IMR-90 (cell line): ENCODE measurements around the gene MCM5. TPM values are rescaled to one million over a fixed set of nuclear protein-coding genes. Genes with fewer than 3 reads are reported as not detected.

Source experiments
- ATAC-seq: fragments of 200-7000 bp; cut with Tn5 transposase; 2 replicates; pipeline ENCODE4 v1.9.1; 2020; ENCODE audit warnings: low read depth, mild to moderate bottlenecking, moderate library complexity
- BruUV-seq: library from RNA; stranded (reverse); fragments of 400-500 nt; replicated peaks from 2 replicates; lab custom pipeline; 2021; lab: Mats Ljungman, UMichigan
- CTCF ChIA-PET: fragments of 300-600 bp; formaldehyde crosslinking; extraction: SDS; loops from one replicate; lab custom pipeline; 2021; ENCODE audit warnings: antibody characterized with exemption; lab: Yijun Ruan, JAX
- POLR2A ChIA-PET: fragments of 300-600 bp; sonication (Branson Sonifier 250); formaldehyde crosslinking; loops from one replicate; lab custom pipeline; 2022; ENCODE audit warnings: antibody characterized with exemption; ENCODE audit not compliant: unreplicated experiment; lab: Charles Lee
- DNase-seq: peaks from one replicate; pipeline ENCODE4 v3.0.0; 2013
- H2AFZ ChIP-seq: replicated peaks from 2 replicates; pipeline ENCODE3; 2013; ENCODE audit warnings: low read length, mild to moderate bottlenecking; ENCODE audit not compliant: poor library complexity
- H2AK5ac ChIP-seq: 2 replicates; pipeline ENCODE4 v1.6.1; 2013; ENCODE audit warnings: low read depth, low read length, inconsistent platforms
- H2AK9ac ChIP-seq: replicated peaks from 2 replicates; pipeline ENCODE3; 2013; ENCODE audit warnings: mild to moderate bottlenecking, low read depth, low read length, moderate library complexity; ENCODE audit not compliant: poor library complexity
- H2BK120ac ChIP-seq: 2 replicates; pipeline ENCODE4 v1.6.1; 2013; ENCODE audit warnings: low read depth, low read length, inconsistent platforms
- H2BK15ac ChIP-seq: 3 replicates; pipeline ENCODE4 v1.6.1; 2013; ENCODE audit warnings: low read depth, low read length, inconsistent platforms
- H2BK20ac ChIP-seq: 2 replicates; pipeline ENCODE4 v1.6.1; 2013; ENCODE audit warnings: low read depth, mild to moderate bottlenecking, inconsistent platforms, low read length, moderate library complexity
- H2BK5ac ChIP-seq: 2 replicates; pipeline ENCODE4 v1.6.1; 2013; ENCODE audit warnings: mild to moderate bottlenecking, low read depth, low read length, inconsistent platforms; ENCODE audit not compliant: poor library complexity, severe bottlenecking
- H3K14ac ChIP-seq: replicated peaks from 2 replicates; pipeline ENCODE4 v1.6.1; 2013; ENCODE audit warnings: low read depth, low read length, inconsistent platforms
- H3K18ac ChIP-seq: 2 replicates; pipeline ENCODE4 v1.6.1; 2013; ENCODE audit warnings: low read depth, low read length, control low read depth
- H3K23ac ChIP-seq: 2 replicates; pipeline ENCODE4 v1.6.1; 2013; ENCODE audit warnings: low read depth, low read length, inconsistent platforms
- H3K27ac ChIP-seq: 2 replicates; pipeline ENCODE4 v1.5.1; 2013; ENCODE audit warnings: mild to moderate bottlenecking, control low read depth, low read length; ENCODE audit not compliant: insufficient read depth
- H3K27me3 ChIP-seq: 2 replicates; pipeline ENCODE4 v1.6.1; 2013; ENCODE audit warnings: low read length; ENCODE audit not compliant: control insufficient read depth, insufficient read depth
- H3K36me3 ChIP-seq: 2 replicates; pipeline ENCODE4 v1.6.1; 2013; ENCODE audit warnings: low read length, mixed read lengths; ENCODE audit not compliant: control insufficient read depth, insufficient read depth
- H3K4ac ChIP-seq: 2 replicates; pipeline ENCODE4 v1.6.1; 2013; ENCODE audit warnings: low read depth, low read length, inconsistent platforms
- H3K4me1 ChIP-seq: 2 replicates; pipeline ENCODE4 v1.6.1; 2013; ENCODE audit warnings: low read length, mixed read lengths; ENCODE audit not compliant: control insufficient read depth, insufficient read depth
- H3K4me2 ChIP-seq: 2 replicates; pipeline ENCODE4 v1.6.1; 2013; ENCODE audit warnings: low read depth, mild to moderate bottlenecking, control low read depth, low read length, moderate library complexity
- H3K4me3 ChIP-seq: 2 replicates; pipeline ENCODE4 v1.5.1; 2013; ENCODE audit warnings: low read depth, mild to moderate bottlenecking, control low read depth, low read length, moderate library complexity; ENCODE audit not compliant: insufficient read depth
- H3K56ac ChIP-seq: 2 replicates; pipeline ENCODE4 v1.6.1; 2013; ENCODE audit warnings: low read length, inconsistent platforms; ENCODE audit not compliant: insufficient read depth; ENCODE audit errors: extremely low read depth
- H3K79me1 ChIP-seq, 2 experiments: 2 replicates each; pipeline ENCODE4 v1.6.1; 2013; ENCODE audit warnings: low read length in 2 of 2, inconsistent platforms in 1 of 2, low read depth in 1 of 2
- H3K9ac ChIP-seq: 2 replicates; pipeline ENCODE4 v1.6.1; 2013; ENCODE audit warnings: low read depth, low read length, control low read depth
- H3K9me1 ChIP-seq: 2 replicates; pipeline ENCODE4 v1.6.1; 2013; ENCODE audit warnings: low read length, inconsistent platforms; ENCODE audit not compliant: insufficient read depth
- H3K9me3 ChIP-seq: 2 replicates; pipeline ENCODE4 v1.6.1; 2013; ENCODE audit warnings: low read length; ENCODE audit not compliant: control insufficient read depth, insufficient read depth
- H4K20me1 ChIP-seq: 2 replicates; pipeline ENCODE4 v1.6.1; 2013; ENCODE audit warnings: low read length, inconsistent platforms; ENCODE audit not compliant: insufficient read depth
- H4K5ac ChIP-seq: 2 replicates; pipeline ENCODE4 v1.6.1; 2013; ENCODE audit warnings: mild to moderate bottlenecking, low read depth, low read length, control low read depth
- H4K8ac ChIP-seq, 2 experiments: 2 replicates each; pipeline ENCODE4 v1.6.1; 2013; ENCODE audit warnings: low read depth in 2 of 2, low read length in 2 of 2, control low read depth in 1 of 2, inconsistent platforms in 1 of 2
- H4K91ac ChIP-seq: 2 replicates; pipeline ENCODE4 v1.6.1; 2013; ENCODE audit warnings: low read depth, low read length, inconsistent platforms; ENCODE audit not compliant: insufficient read depth
- BHLHE40 ChIP-seq: fragments of 150-350 bp; IDR thresholded peaks from 2 replicates; pipeline ENCODE4 v1.6.1; 2016; ENCODE audit warnings: mild to moderate bottlenecking, low read depth, low read length
- MAFK ChIP-seq: IDR thresholded peaks from 2 replicates; pipeline ENCODE4 v1.6.1; 2012; ENCODE audit warnings: low read depth, low read length, improper control_type of control experiment
- MAZ ChIP-seq: IDR thresholded peaks from 2 replicates; pipeline ENCODE4 v1.6.1; 2012; ENCODE audit warnings: low read depth, mild to moderate bottlenecking, low read length, improper control_type of control experiment, moderate library complexity, borderline replicate concordance
- WGBS, 2 experiments: methylation state at CpG; one replicate each; pipeline versions ENCODE4 v1.1.5 to v1.1.7; 2013; ENCODE audit warnings: missing lambda C conversion rate in 2 of 2; ENCODE audit not compliant: insufficient read length in 1 of 2; ENCODE audit errors: extremely low coverage in 2 of 2; 5-methylcytosine and 5-hydroxymethylcytosine counted together
- dilution Hi-C: fragments of 300-500 bp; cut with HindIII; formaldehyde crosslinking; loops from one replicate; pipeline ENCODE4 v1.14.3; 2018; ENCODE audit warnings: low sequenced_read_pairs; ENCODE audit not compliant: unreplicated experiment
- in situ Hi-C: fragments of 300-500 bp; cut with MboI; formaldehyde crosslinking; loops from 3 replicates; pipeline ENCODE4 v1.14.3; 2019; ENCODE audit warnings: low sequenced_read_pairs, inconsistent platforms, mixed read lengths
- intact Hi-C: fragments of 100-400 bp; cut with micrococcal nuclease; formaldehyde crosslinking; loops from 2 replicates; pipeline ENCODE4 v1.10.0; 2022
- polyA plus RNA-seq, 3 experiments: library from polyadenylated mRNA; depleted of rRNA; stranded (reverse); fragments of >200 nt; gene quantifications; 2 replicates each; pipeline ENCODE4 v1.2.3, GENCODE V29; 2012; ENCODE audit warnings: low replicate concordance in 1 of 3
- total RNA-seq: library from RNA; depleted of rRNA; stranded (reverse); fragments of >200 nt; gene quantifications from 2 replicates; pipeline ENCODE4 v1.2.3, GENCODE V29; 2012

MCM5 gene
- total and polyA plus RNA-seq, 2 of the 4 experiments (the other 2 are of a cell fraction): 43.0 to 58.6 TPM

GRCh38 chr22:35393116-35394010 is 6.6 kb upstream of the MCM5 start:
- no peak overlapping the region for H3K14ac ChIP-seq
- ChIA-PET POLR2A (no interaction called here), CTCF (no interaction called here)
- TF ChIP-seq MAZ (no peak), BHLHE40 (no peak), MAFK (no peak)
- in situ Hi-C loops (no loop called here), intact Hi-C loops (no loop called here), dilution Hi-C loops (no loop called here)
- no peak overlapping the region for H3K4ac ChIP-seq
- H3K56ac ChIP-seq: no peak overlapping the region
- H2AK5ac ChIP-seq: no peak overlapping the region
- peaks cover 0 to 10% of the 10 kb centered on the region in 2 experiments; a peak in 1 of 4 replicates for H3K79me1 ChIP-seq
- DNase-seq (no peak), ATAC-seq (no peak)
- no peak overlapping the region for H2BK20ac ChIP-seq
- H4K8ac ChIP-seq: no peak overlapping the region
- no peak overlapping the region for H3K23ac ChIP-seq
- no peaks in the 10 kb centered on the region for H3K9me1 ChIP-seq
- no peaks in the 10 kb centered on the region for H3K4me1 ChIP-seq
- H3K4me3 ChIP-seq: no peak overlapping the region
- peaks cover 41% of the 10 kb centered on the region for H3K36me3 ChIP-seq
- H4K20me1 ChIP-seq: no peaks in the 10 kb centered on the region
- no peak overlapping the region for H3K27ac ChIP-seq
- no peaks in the 10 kb centered on the region for H3K9me3 ChIP-seq
- no peak overlapping the region for H3K18ac ChIP-seq
- WGBS, 2 experiments: 96% methylated on average over 5 of the region's 16 CpGs; no CpG with 5 or more reads in 1 of the 2 experiments
- H2BK15ac ChIP-seq: no peak overlapping the region
- no peak overlapping the region for H3K4me2 ChIP-seq
- no peak overlapping the region for H4K5ac ChIP-seq
- no peak overlapping the region for H2BK120ac ChIP-seq
- BruUV-seq: TSS peak; percentile 85
- H3K9ac ChIP-seq: no peak overlapping the region
- H2AK9ac ChIP-seq: no peak overlapping the region
- H2BK5ac ChIP-seq: no peak overlapping the region
- no peak overlapping the region for H4K91ac ChIP-seq
- no peaks in the 10 kb centered on the region for H3K27me3 ChIP-seq
- peak overlapping the region; percentile 8 for H2AFZ ChIP-seq
